Gastrocnemius medialis (tissue), 4 donors: ENCODE results near the gene FBXW11.

ENCODE experiments used
- POLR2A ChIP-seq, 2 donors: fragments of 450-650 bp; IDR thresholded peaks; one replicate each; pipeline ENCODE4 v1.6.1; 2017; ENCODE audit warnings: antibody characterized with exemption in 2 of 2, mild to moderate bottlenecking in 2 of 2, moderate library complexity in 2 of 2
- TF ChIP-seq, protein P1 (sequence below), 5 experiments: fragments of 450-650 bp in 3 of 5; fragments of 200-600 bp in 2 of 5; sonication (generic) in 2 of 5; IDR thresholded peaks in 4 of 5; conservative IDR thresholded peaks in 1 of 5; 1 replicate in 4 of 5; 2 replicates in 1 of 5; pipeline ENCODE4 v1.5.1; 2016 to 2019; ENCODE audit warnings: antibody characterized with exemption in 5 of 5, mild to moderate bottlenecking in 3 of 5, moderate library complexity in 3 of 5

DNA sequence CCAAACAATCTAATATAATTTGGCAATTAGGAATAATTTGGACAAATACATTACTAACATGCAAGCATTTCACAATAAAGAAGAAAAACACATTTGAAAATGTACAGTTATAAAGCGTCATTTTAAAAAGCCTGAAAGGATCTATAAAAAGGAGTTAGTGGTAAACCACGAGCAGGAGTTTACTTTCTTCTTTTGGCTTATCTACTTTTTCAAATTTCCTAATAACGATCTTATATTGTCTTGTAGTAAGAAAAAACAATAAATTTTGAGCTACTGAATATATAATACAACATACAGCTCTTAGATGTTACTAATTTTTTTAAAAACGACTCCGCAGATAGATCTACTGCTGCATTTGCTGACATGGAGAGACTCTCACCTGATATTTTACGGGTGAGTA is 141.0 kb downstream of the FBXW11 start:
- TF ChIP-seq POLR2A (IDR thresholded peaks at IDR 0.05): no peak
- TF ChIP-seq, protein P1, sequence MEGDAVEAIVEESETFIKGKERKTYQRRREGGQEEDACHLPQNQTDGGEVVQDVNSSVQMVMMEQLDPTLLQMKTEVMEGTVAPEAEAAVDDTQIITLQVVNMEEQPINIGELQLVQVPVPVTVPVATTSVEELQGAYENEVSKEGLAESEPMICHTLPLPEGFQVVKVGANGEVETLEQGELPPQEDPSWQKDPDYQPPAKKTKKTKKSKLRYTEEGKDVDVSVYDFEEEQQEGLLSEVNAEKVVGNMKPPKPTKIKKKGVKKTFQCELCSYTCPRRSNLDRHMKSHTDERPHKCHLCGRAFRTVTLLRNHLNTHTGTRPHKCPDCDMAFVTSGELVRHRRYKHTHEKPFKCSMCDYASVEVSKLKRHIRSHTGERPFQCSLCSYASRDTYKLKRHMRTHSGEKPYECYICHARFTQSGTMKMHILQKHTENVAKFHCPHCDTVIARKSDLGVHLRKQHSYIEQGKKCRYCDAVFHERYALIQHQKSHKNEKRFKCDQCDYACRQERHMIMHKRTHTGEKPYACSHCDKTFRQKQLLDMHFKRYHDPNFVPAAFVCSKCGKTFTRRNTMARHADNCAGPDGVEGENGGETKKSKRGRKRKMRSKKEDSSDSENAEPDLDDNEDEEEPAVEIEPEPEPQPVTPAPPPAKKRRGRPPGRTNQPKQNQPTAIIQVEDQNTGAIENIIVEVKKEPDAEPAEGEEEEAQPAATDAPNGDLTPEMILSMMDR (IDR thresholded peaks at IDR 0.05 in 4 of 5, conservative IDR thresholded peaks at IDR 0.05 in 1 of 5): no peak
